ENCODE results near the gene CTXN1. TPM values are rescaled to one million over a fixed set of nuclear protein-coding genes. Genes with fewer than 3 reads are reported as not detected.

Gene CTXN1
- total and polyA plus RNA-seq, 2 experiments from 2014 or later = 5.2 to 14.5 TPM

GRCh38 chr19:7971553-7972520 is 45.9 kb upstream of the CTXN1 start:
- Histone ChIP-seq H2AFZ (no peak overlapping the region), H3K4me2 (no peak overlapping the region), H4K20me1 (ENCODE audit: insufficient read depth, poor library complexity, severe bottlenecking) (peaks cover 4% of the 10 kb centered on the region), H3K4me1 (ENCODE audit: insufficient read depth) (no peaks in the 10 kb centered on the region), H3K36me3 (replicated peaks; ENCODE audit: insufficient read depth, low read depth) (no peaks in the 10 kb centered on the region), H3K79me2 (no peaks in the 10 kb centered on the region), H3K27me3 (no peaks in the 10 kb centered on the region), H3K9me2 (replicated peaks; ENCODE audit: insufficient read depth) (no peaks in the 10 kb centered on the region), H3K4me3 (no peak overlapping the region), H3K9me3 (ENCODE audit: low read depth) (no peaks in the 10 kb centered on the region), H3K27ac (no peak overlapping the region)
- no peak for DNase-seq (ENCODE audit: low spot score)
- WGBS (ENCODE audit: low lambda C conversion rate, missing lambda C conversion rate) = 93% methylated on average over 35 of the region's 35 CpGs
- no peak for TF ChIP-seq EZH2phosphoT487 (IDR thresholded peaks at IDR 0.05; ENCODE audit: low read depth, severe bottlenecking, unreplicated experiment)
- TF ChIP-seq EZH2 (IDR thresholded peaks at IDR 0.05; ENCODE audit: borderline replicate concordance) = no peak
- TF ChIP-seq CTCF (IDR thresholded peaks at IDR 0.05; ENCODE audit: poor library complexity) = no peak

GRCh38 chr19:7970716-7971448 is 44.9 kb upstream of the CTXN1 start:
- TF ChIP-seq EZH2phosphoT487 (IDR thresholded peaks at IDR 0.05; ENCODE audit: low read depth, severe bottlenecking, unreplicated experiment) (no peak), CTCF (IDR thresholded peaks at IDR 0.05; ENCODE audit: poor library complexity) (peak; percentile 66), EZH2 (IDR thresholded peaks at IDR 0.05; ENCODE audit: borderline replicate concordance) (no peak)
- Histone ChIP-seq H3K27ac (no peak overlapping the region), H3K4me1 (ENCODE audit: insufficient read depth) (no peaks in the 10 kb centered on the region), H2AFZ (no peak overlapping the region), H3K36me3 (replicated peaks; ENCODE audit: insufficient read depth, low read depth) (no peaks in the 10 kb centered on the region), H3K79me2 (no peaks in the 10 kb centered on the region), H3K27me3 (no peaks in the 10 kb centered on the region), H3K4me3 (no peak overlapping the region), H3K4me2 (no peak overlapping the region), H4K20me1 (ENCODE audit: insufficient read depth, poor library complexity, severe bottlenecking) (peaks cover 4% of the 10 kb centered on the region), H3K9me3 (ENCODE audit: low read depth) (no peaks in the 10 kb centered on the region), H3K9me2 (replicated peaks; ENCODE audit: insufficient read depth) (no peaks in the 10 kb centered on the region)
- peak; percentile 66 for DNase-seq (ENCODE audit: low spot score)
- 74% methylated on average over 12 of the region's 12 CpGs for WGBS (ENCODE audit: low lambda C conversion rate, missing lambda C conversion rate)

- H3K79me2 ChIP-seq = no peaks in the 10 kb centered on the region
- H3K36me3 ChIP-seq (replicated peaks; ENCODE audit: insufficient read depth, low read depth) = no peaks in the 10 kb centered on the region
- DNase-seq (ENCODE audit: low spot score) = no peak
- H3K27ac ChIP-seq = no peak overlapping the region
- no peaks in the 10 kb centered on the region for H3K27me3 ChIP-seq
- no peaks in the 10 kb centered on the region for H3K9me2 ChIP-seq (replicated peaks; ENCODE audit: insufficient read depth)
- TF ChIP-seq EZH2phosphoT487 (IDR thresholded peaks at IDR 0.05; ENCODE audit: low read depth, severe bottlenecking, unreplicated experiment) = no peak
- no peak for TF ChIP-seq CTCF (IDR thresholded peaks at IDR 0.05; ENCODE audit: poor library complexity)
- TF ChIP-seq EZH2 (IDR thresholded peaks at IDR 0.05; ENCODE audit: borderline replicate concordance) = no peak
- H4K20me1 ChIP-seq (ENCODE audit: insufficient read depth, poor library complexity, severe bottlenecking) = peaks cover 4% of the 10 kb centered on the region
- no peak overlapping the region for H3K4me2 ChIP-seq
- no peak overlapping the region for H3K4me3 ChIP-seq
- H3K9me3 ChIP-seq (ENCODE audit: low read depth) = no peaks in the 10 kb centered on the region
- no peak overlapping the region for H2AFZ ChIP-seq
- H3K4me1 ChIP-seq (ENCODE audit: insufficient read depth) = no peaks in the 10 kb centered on the region
- 92% methylated on average over 11 of the region's 11 CpGs for WGBS (ENCODE audit: low lambda C conversion rate, missing lambda C conversion rate)
These were observed 43.6 kb upstream of the CTXN1 start for GRCh38 chr19:7969555-7969939.
